ENCODE results near the gene CTNNBIP1. TPM values are rescaled to one million over a fixed set of nuclear protein-coding genes. Genes with fewer than 3 reads are reported as not detected.

Gene CTNNBIP1
- total and polyA plus RNA-seq, 2 of the 8 experiments (the other 6 are each of a cell fraction or from before 2014, with no cell fraction given), result 40.9 to 46.6 TPM

DNA sequence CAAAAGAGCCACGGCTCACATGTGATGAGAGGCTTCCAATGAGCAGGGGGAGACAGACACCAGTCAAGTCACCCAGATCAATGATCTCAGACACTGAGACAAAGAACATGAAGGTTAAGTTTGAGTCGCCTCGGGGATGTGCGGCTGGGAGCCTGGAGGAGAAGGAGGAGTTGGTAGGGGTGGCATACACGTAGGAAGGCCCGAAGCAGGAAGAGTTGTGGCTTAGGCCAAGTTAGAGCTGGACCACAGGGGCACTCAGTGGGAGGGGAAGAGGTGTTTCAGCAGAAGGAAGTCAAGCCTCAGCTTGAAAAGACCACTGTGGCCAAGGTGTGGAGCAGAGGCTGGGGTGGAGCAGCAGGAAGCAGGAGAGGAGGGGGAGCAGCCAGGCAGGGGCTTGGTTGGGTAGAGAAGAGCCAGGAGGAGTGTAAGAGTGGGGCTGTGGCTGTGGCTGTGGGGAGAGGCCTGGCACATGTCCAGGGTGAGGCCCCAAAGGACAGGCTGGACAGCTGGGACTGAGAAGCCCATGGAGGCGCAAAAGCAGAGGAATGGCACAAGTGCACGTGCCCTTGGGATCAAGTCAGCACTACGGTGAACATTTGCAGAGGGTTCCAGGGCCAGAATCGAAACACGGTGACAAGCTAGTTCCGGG is 27.6 kb downstream of the CTNNBIP1 start:
- Histone ChIP-seq H2BK20ac (ENCODE audit: low read length) (no peak overlapping the region), H3K4me1 (replicated peaks in 1 of 4; ENCODE audit: control insufficient read depth in 3 of 4, insufficient read depth in 4 of 4, low read length in 3 of 4) (peaks cover 0 to 7% (median 2%) of the 10 kb centered on the region in 4 experiments; a peak in 1 of 7 replicates), H3K4me2 (ENCODE audit: insufficient read depth in 1 of 2, low read depth in 2 of 2, low read length in 2 of 2) (no peak overlapping the region), H2BK12ac (ENCODE audit: low read depth, low read length) (no peak overlapping the region), H3K23me2 (ENCODE audit: low read depth, low read length) (no peaks in the 10 kb centered on the region), H4K8ac (ENCODE audit: extremely low read depth, insufficient read depth, low read length) (no peak overlapping the region; the same call in 1 of the 2 replicates), H3K4ac (replicated peaks; ENCODE audit: insufficient read length, low read depth, low read length) (no peak overlapping the region), H3K18ac (ENCODE audit: extremely low read depth, low read length) (no peak overlapping the region), H2BK5ac (ENCODE audit: low read depth, low read length) (no peak overlapping the region; the same call in 1 of the 2 replicates), H4K20me1 (replicated peaks in 1 of 2; ENCODE audit: control insufficient read depth in 1 of 2, insufficient read depth in 2 of 2, low read length in 2 of 2) (peaks cover 0 to 2% of the 10 kb centered on the region in 2 experiments), H3K79me2 (ENCODE audit: control insufficient read depth in 1 of 2, insufficient read depth in 2 of 2, low read length in 2 of 2) (no peaks in the 10 kb centered on the region), H3K14ac (ENCODE audit: insufficient read length) (no peak overlapping the region), H3K79me1 (ENCODE audit: low read depth, low read length) (no peaks in the 10 kb centered on the region; the same call in 1 of the 2 replicates), H3K36me3 (ENCODE audit: control insufficient read depth in 2 of 4, insufficient read depth in 4 of 4, low read length in 3 of 4) (no peaks in the 10 kb centered on the region), H3K27me3 (replicated peaks in 1 of 4; ENCODE audit: control insufficient read depth in 3 of 4, extremely low read depth in 1 of 4, insufficient read depth in 3 of 4, low read length in 3 of 4) (no peaks in the 10 kb centered on the region), H3K56ac (replicated peaks; ENCODE audit: insufficient read length, low read depth, low read length) (no peak overlapping the region), H3K9ac (replicated peaks in 1 of 4; ENCODE audit: extremely low read depth in 1 of 4, low read depth in 3 of 4, low read length in 3 of 4) (no peak overlapping the region), H4K91ac (replicated peaks; ENCODE audit: insufficient read length, low read length) (no peak overlapping the region), H3K4me3 (ENCODE audit: extremely low read depth in 1 of 4, insufficient read depth in 2 of 4, low read depth in 3 of 4, low read length in 4 of 4) (no peak overlapping the region), H2BK120ac (replicated peaks; ENCODE audit: low read depth, low read length) (no peak overlapping the region), H2AFZ (ENCODE audit: low read length) (no peak overlapping the region), H3K23ac (ENCODE audit: insufficient read length) (no peak overlapping the region), H2BK15ac (ENCODE audit: low read length) (no peak overlapping the region), H2AK5ac (ENCODE audit: low read depth, low read length) (no peak overlapping the region), H3K27ac (ENCODE audit: low read depth, low read length) (no peak overlapping the region), H3K9me3 (ENCODE audit: insufficient read depth in 2 of 2, low read depth in 1 of 2, low read length in 1 of 2) (no peaks in the 10 kb centered on the region), H4K5ac (ENCODE audit: insufficient read length, low read depth, low read length) (no peak overlapping the region)
- TF ChIP-seq JUND (IDR thresholded peaks at IDR 0.05; ENCODE audit: low read length) (no peak), FOSL1 (IDR thresholded peaks at IDR 0.05; ENCODE audit: insufficient read depth, low read depth, low read length) (no peak), YY1 (IDR thresholded peaks at IDR 0.05; ENCODE audit: low read depth, low read length) (no peak), TBP (IDR thresholded peaks at IDR 0.05; ENCODE audit: low read depth, low read length) (no peak), BACH1 (IDR thresholded peaks at IDR 0.05; ENCODE audit: low read length) (no peak), JUN (IDR thresholded peaks at IDR 0.05; ENCODE audit: low read depth, low read length) (no peak), EGR1 (IDR thresholded peaks at IDR 0.05; ENCODE audit: borderline replicate concordance, low read depth, low read length) (no peak), EZH2 (IDR thresholded peaks at IDR 0.05; ENCODE audit: low read depth, low read length, severe bottlenecking) (no peak), HDAC2 (IDR thresholded peaks at IDR 0.05; ENCODE audit: borderline replicate concordance in 1 of 2, low read depth in 2 of 2, low read length in 2 of 2) (no peak), CBX5 (IDR thresholded peaks at IDR 0.05; ENCODE audit: low read depth, low read length) (no peak)
- TF ChIP-seq, protein P1, sequence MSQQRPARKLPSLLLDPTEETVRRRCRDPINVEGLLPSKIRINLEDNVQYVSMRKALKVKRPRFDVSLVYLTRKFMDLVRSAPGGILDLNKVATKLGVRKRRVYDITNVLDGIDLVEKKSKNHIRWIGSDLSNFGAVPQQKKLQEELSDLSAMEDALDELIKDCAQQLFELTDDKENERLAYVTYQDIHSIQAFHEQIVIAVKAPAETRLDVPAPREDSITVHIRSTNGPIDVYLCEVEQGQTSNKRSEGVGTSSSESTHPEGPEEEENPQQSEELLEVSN (IDR thresholded peaks at IDR 0.05), result no peak
- FAIRE-seq (no peak), DNase-seq (ENCODE audit: low read depth in 1 of 2, low spot score in 2 of 2) (no peak)
- ChIA-PET POLR2A (ENCODE audit: partially characterized antibody) (interaction anchor here (1.0 to 1.3 kb wide), 3 partner anchors 8 to 61 kb away, joined by 3 to 8 read pairs (median 3); partner anchors contain the start of genes LZIC and NMNAT1), CTCF (ENCODE audit: partially characterized antibody) (interaction anchor here (1.0 to 4.1 kb wide), 6 partner anchors 9 to 180 kb away, joined by 3 to 27 read pairs (median 5); no protein-coding TSS in a partner anchor)
- 86% methylated on average over 12 of the region's 12 CpGs; no CpG with 5 or more reads in 1 of the 2 experiments for WGBS, 2 experiments (ENCODE audit: extremely low coverage in 1 of 2, insufficient coverage in 1 of 2, insufficient read length in 1 of 2, insufficient replicate concordance in 2 of 2, low coverage in 1 of 2, low lambda C conversion rate in 2 of 2, missing lambda C conversion rate in 1 of 2)
